Lung (tissue), 12 donors: Measurements from ENCODE around the gene TMPRSS13. TPM values are rescaled to one million over a fixed set of nuclear protein-coding genes. Genes with fewer than 3 reads are reported as not detected.
A peak's percentile ranks its signal among the peaks of the same experiment; 100 is the strongest.

Source experiments
- ATAC-seq: fragments of 200-7000 bp; cut with Tn5 transposase; one replicate; pipeline ENCODE4 v1.9.1; 2020; ENCODE audit warnings: moderate number of reproducible peaks; ENCODE audit not compliant: insufficient read depth, low FRiP score
- DNase-seq, 3 donors: peaks; one replicate each; pipeline ENCODE4 v3.0.0-alpha.2; 2013 to 2017
- H3K27ac ChIP-seq, 2 donors: one replicate each; pipeline ENCODE4 v1.5.1; 2013; ENCODE audit warnings: mild to moderate bottlenecking in 2 of 2, moderate library complexity in 2 of 2, control low read depth in 1 of 2, inconsistent platforms in 1 of 2, low read depth in 1 of 2, low read length in 1 of 2
- H3K27me3 ChIP-seq, 3 donors: one replicate each; pipeline ENCODE4 v1.5.1; 2013; ENCODE audit warnings: low read length in 2 of 3; ENCODE audit not compliant: control insufficient read depth in 3 of 3, insufficient read depth in 3 of 3
- H3K36me3 ChIP-seq, 4 donors: one replicate each; pipeline ENCODE4 v1.5.1; 2013; ENCODE audit warnings: low read length in 4 of 4, mild to moderate bottlenecking in 1 of 4, moderate library complexity in 1 of 4; ENCODE audit not compliant: control insufficient read depth in 4 of 4, insufficient read depth in 4 of 4
- H3K4me1 ChIP-seq, 5 donors: one replicate each; pipeline ENCODE4 v1.5.1; 2013; ENCODE audit warnings: low read length in 5 of 5, mild to moderate bottlenecking in 2 of 5, moderate library complexity in 1 of 5; ENCODE audit not compliant: control insufficient read depth in 5 of 5, insufficient read depth in 5 of 5
- H3K4me3 ChIP-seq: one replicate; pipeline ENCODE4 v1.5.1; 2013; ENCODE audit warnings: mild to moderate bottlenecking, control low read depth, moderate library complexity
- H3K9ac ChIP-seq, 2 donors: one replicate each; pipeline ENCODE4 v1.5.1; 2013; ENCODE audit warnings: low read length in 2 of 2, control low read depth in 1 of 2; ENCODE audit not compliant: insufficient read depth in 1 of 2
- H3K9me3 ChIP-seq, 4 donors: one replicate each; pipeline ENCODE4 v1.5.1; 2013; ENCODE audit warnings: low read length in 3 of 4, mild to moderate bottlenecking in 1 of 4, moderate library complexity in 1 of 4; ENCODE audit not compliant: control insufficient read depth in 4 of 4, insufficient read depth in 3 of 4
- WGBS, 2 donors: extraction: QIAGEN DNeasy Blood & Tissue Kit; methylation state at CpG; one replicate each; pipeline ENCODE4 v1.1.7; 2013; 5-methylcytosine and 5-hydroxymethylcytosine counted together
- polyA plus RNA-seq, 2 donors: library from polyadenylated mRNA; stranded (reverse); fragments of 200-250 nt; gene quantifications; one replicate each; pipeline ENCODE4 v1.2.1, GENCODE V29; 2013
- total RNA-seq, 2 donors: library from RNA; depleted of rRNA in 1 of 2; stranded (reverse); fragments of >200 nt in 1 of 2; gene quantifications; one replicate each; pipeline ENCODE4 v1.2.1, GENCODE V29; 2014 to 2021
- TF ChIP-seq, protein P1 (sequence below): IDR thresholded peaks from 2 replicates; pipeline ENCODE4 v1.5.1; 2012; ENCODE audit warnings: mild to moderate bottlenecking; ENCODE audit errors: control extremely low read depth, extremely low read depth
- donor health status: control.
- donor health status: control.
- donor health status: Bipolar disorder and iron deficiency.
- donor health status: healthy.
- donor health status: DM: yes; HTN: yes; CAD: no.

TMPRSS13 gene
- total and polyA plus RNA-seq, 4 donors, result 5.8 to 9.4 (median 9.2) TPM

DNA sequence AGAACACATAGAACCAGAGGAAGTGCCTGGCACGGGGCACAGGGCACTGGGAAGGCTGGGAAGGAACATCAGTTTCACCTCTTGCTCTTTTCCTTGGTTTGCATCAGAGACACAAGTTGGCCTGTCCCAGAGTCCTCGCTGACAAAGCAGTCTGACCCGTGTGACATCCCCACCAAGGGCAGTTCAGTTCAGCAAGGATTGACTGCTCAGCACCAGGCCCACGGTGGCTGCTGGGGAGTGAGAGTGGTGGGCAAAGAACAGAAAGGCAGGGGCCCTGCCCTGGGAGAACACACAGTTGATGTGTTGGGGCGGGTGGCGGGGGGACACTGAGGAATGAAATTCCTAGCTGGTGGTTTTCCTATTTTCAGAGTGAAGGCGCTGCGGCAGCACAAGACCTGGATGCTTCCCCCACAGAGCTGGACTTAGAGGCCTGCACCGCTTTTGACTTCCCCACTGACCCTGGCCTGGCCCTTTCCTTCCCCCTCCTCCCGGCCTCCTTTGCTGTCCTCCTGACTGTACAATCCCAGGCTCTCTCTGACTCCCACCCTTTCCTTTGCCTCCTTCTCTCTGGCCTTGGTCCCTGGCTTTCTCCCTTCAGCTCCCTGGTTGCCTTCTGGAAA is 2.2 kb upstream of the TMPRSS13 start:
- WGBS, 2 donors, result 88 to 92% methylated on average over 10 of the region's 10 CpGs
- DNase-seq, result no peak
- H3K36me3 ChIP-seq, result no peaks in the 10 kb centered on the region

DNA sequence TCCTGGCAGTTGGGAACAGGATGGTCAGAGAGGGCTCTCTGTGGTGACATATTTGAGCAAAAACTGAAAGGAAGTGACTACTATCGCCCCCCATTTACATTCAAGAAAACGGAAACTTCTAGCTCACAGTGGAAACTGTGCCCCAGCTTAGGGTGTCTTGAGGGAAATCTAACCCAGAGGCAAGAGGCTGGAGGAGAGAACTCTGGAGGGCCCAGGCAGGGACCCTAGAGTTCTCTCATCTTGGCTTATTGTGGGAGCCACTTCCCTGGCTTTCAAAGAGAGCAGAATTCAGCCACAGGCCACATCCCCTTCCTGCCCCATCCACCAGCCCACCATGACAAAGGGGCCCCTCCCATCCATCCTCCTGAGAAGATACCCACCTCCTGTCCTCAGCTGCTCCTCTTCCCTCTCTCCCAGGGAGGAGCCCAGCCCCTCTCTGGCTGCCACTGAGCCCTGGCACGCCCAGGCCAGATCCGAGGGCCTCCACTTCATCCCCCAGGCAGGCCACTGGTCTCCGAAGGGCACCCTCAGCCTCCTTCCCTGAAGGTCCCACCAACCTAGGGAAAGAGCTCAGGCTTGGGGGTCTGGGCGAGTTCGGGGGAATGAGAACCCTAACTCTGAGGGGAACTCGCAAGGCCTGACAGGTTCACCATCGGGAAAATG is 1.6 kb upstream of the TMPRSS13 start:
- no peak for ATAC-seq
- TF ChIP-seq, protein P1, sequence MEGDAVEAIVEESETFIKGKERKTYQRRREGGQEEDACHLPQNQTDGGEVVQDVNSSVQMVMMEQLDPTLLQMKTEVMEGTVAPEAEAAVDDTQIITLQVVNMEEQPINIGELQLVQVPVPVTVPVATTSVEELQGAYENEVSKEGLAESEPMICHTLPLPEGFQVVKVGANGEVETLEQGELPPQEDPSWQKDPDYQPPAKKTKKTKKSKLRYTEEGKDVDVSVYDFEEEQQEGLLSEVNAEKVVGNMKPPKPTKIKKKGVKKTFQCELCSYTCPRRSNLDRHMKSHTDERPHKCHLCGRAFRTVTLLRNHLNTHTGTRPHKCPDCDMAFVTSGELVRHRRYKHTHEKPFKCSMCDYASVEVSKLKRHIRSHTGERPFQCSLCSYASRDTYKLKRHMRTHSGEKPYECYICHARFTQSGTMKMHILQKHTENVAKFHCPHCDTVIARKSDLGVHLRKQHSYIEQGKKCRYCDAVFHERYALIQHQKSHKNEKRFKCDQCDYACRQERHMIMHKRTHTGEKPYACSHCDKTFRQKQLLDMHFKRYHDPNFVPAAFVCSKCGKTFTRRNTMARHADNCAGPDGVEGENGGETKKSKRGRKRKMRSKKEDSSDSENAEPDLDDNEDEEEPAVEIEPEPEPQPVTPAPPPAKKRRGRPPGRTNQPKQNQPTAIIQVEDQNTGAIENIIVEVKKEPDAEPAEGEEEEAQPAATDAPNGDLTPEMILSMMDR, result no peak
- H3K9ac ChIP-seq, result no peak overlapping the region
- H3K4me1 ChIP-seq, result peaks cover 0 to 10% (median 3%) of the 10 kb centered on the region in 5 donors
- no peak overlapping the region for H3K4me3 ChIP-seq
- no peaks in the 10 kb centered on the region for H3K36me3 ChIP-seq
- H3K27me3 ChIP-seq, result no peaks in the 10 kb centered on the region
- H3K9me3 ChIP-seq, result no peaks in the 10 kb centered on the region
- no peak overlapping the region for H3K27ac ChIP-seq
- 68 to 79% methylated on average over 9 of the region's 9 CpGs for WGBS, 2 donors
- DNase-seq, result no peak

More for the DNA sequence above, 2.2 kb upstream of the TMPRSS13 start:
- Histone ChIP-seq H3K9ac (no peak overlapping the region), H3K27ac (no peak overlapping the region), H3K27me3 (no peaks in the 10 kb centered on the region), H3K4me1 (peaks cover 0 to 10% (median 3%) of the 10 kb centered on the region in 5 donors), H3K9me3 (no peaks in the 10 kb centered on the region), H3K4me3 (no peak overlapping the region)
- ATAC-seq, result no peak
- TF ChIP-seq, protein P1, result no peak

DNA sequence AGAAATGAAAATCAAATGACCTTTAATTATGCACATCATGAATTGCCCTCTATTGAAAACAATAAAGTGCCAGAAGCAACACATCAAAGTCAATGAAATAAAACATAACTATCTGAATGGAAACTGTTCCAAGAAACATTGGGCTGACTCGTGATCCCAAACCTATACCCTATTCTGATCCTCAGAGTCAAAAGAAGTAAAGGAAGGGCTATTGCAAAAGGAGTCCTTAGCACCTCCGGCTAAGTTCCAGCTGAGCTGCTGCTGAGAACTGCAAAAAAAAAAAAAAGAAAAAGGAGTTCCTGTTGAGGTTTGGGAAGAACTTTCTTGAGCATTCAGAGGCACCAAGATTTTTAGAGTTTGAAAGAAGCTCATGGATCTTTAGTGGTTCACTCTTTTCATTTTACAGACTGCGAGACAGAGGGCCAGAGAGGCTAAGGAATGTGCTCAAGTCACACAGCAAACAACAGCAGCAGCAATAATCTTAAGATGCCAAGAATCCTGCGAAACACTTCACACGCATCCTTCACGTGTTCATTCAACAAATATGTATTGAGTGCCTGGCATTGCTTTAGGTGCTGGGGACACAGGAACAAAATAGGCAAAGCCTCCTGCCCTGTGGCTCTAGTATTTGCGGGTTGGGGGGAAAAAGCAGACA is 841 bp upstream of the TMPRSS13 start:
- TF ChIP-seq, protein P1, result no peak
- Histone ChIP-seq H3K36me3 (no peaks in the 10 kb centered on the region), H3K4me3 (no peak overlapping the region), H3K4me1 (peaks cover 0 to 10% (median 3%) of the 10 kb centered on the region in 5 donors), H3K27ac (peak overlapping the region in 1 of 2 donors; percentile 67), H3K9me3 (no peaks in the 10 kb centered on the region), H3K9ac (no peak overlapping the region), H3K27me3 (no peaks in the 10 kb centered on the region)
- DNase-seq, result peak in 1 of 3 donors; percentile 47
- ATAC-seq, result no peak
- WGBS, 2 donors, result 48 to 55% methylated on average over 7 of the region's 7 CpGs
